ENCODE data around the gene TOMM20L.
A peak's percentile ranks its signal among the peaks of the same experiment; 100 is the strongest.

The TOMM20L gene

DNA sequence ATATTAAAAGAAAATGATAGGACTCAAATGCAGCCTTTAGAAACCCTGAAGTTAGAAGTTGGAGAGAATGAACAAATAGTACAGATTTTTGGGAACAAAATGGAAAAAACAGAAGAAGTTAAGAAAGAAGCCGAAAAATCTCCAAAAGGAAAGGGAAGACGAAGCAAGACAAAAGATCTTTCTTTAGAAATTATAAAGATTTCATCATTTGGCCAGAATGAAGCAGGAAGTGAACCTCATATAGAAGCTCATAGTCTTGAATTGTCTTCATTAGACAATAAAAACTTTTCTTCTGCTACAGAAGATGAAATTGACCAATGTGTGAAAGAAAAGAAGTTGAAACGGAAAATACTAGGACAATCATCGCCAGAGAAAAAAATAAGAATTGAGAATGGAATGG is 31.4 kb upstream of the TOMM20L start:
- DNase-seq (ENCODE audit: low read depth, low spot score) = no peak

DNA sequence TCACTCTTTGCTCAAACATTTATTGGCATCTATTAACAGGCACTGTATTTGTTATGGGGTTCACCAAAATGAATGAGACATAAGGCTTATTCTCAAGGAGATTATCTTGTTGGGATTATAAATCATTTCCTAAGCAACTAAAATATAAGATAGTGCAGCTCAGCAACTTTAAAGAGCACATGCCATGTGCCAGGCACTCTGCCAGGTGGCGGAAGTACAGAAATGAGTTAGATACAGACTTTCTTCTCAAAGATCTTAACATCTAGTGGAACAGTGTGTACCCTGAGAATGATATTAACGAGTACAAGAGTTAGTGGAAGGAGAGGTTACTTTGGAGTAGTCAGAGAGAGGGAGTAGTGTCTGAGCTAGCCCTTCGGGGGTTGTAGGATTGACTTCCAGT is 28.4 kb upstream of the TOMM20L start:
- TF ChIP-seq, protein P1, sequence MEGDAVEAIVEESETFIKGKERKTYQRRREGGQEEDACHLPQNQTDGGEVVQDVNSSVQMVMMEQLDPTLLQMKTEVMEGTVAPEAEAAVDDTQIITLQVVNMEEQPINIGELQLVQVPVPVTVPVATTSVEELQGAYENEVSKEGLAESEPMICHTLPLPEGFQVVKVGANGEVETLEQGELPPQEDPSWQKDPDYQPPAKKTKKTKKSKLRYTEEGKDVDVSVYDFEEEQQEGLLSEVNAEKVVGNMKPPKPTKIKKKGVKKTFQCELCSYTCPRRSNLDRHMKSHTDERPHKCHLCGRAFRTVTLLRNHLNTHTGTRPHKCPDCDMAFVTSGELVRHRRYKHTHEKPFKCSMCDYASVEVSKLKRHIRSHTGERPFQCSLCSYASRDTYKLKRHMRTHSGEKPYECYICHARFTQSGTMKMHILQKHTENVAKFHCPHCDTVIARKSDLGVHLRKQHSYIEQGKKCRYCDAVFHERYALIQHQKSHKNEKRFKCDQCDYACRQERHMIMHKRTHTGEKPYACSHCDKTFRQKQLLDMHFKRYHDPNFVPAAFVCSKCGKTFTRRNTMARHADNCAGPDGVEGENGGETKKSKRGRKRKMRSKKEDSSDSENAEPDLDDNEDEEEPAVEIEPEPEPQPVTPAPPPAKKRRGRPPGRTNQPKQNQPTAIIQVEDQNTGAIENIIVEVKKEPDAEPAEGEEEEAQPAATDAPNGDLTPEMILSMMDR (IDR thresholded peaks at IDR 0.05; ENCODE audit: low read depth, low read length) = no peak
- in situ Hi-C loops (cut with HindIII; ENCODE audit: low sequenced_read_pairs) = no loop called here
- no peak overlapping the region for H3K4me3 ChIP-seq (ENCODE audit: low read depth, low read length)
- no peak for DNase-seq (ENCODE audit: low read depth, low spot score)

More for the DNA sequence above, 31.4 kb upstream of the TOMM20L start:
- H3K4me3 ChIP-seq (ENCODE audit: low read depth, low read length) = no peak overlapping the region
- TF ChIP-seq, protein P1 (IDR thresholded peaks at IDR 0.05; ENCODE audit: low read depth, low read length) = no peak
- in situ Hi-C loops (cut with HindIII; ENCODE audit: low sequenced_read_pairs) = no loop called here

DNA sequence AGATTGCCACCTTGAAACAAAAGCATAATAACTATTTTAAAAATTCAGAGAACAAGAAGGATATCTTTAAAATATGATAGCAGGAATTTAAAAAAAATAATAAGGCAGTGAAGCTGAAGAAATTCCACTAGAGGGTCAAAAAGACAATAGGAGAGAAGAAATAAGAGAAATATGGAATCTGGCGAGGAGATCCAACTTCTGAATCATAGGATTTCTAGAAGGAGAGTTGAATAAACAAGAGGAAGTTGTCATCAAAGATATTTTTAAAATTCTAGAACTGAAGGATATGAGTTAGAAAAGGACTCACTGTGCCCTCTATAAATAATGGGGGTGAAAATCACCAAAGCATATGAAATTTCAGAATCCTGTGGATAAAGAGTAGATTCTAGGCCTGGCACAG is 26.8 kb upstream of the TOMM20L start:
- H3K4me3 ChIP-seq (ENCODE audit: low read depth, low read length) = no peak overlapping the region
- in situ Hi-C loops (cut with HindIII; ENCODE audit: low sequenced_read_pairs) = no loop called here
- DNase-seq (ENCODE audit: low read depth, low spot score) = no peak
- TF ChIP-seq, protein P1 (IDR thresholded peaks at IDR 0.05; ENCODE audit: low read depth, low read length) = no peak

DNA sequence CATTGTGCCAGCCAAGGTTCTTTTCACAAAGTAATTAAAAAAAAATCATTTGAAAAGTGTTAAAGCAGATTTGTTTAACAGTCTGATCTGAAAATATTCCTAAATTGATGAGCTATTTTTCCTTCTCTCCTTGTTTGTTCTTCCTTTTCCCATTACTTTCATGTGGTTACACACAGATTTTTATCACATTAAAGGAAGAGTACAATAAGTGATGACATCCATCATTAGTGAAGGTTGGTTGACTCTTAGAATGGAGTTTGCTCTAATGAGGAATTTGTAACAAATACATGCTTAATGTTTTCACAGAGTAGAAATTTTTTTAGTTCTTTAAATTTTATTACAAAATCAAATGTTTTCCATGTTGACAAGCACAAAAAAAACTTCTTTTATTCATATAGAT is 18.9 kb upstream of the TOMM20L start:
- TF ChIP-seq, protein P1 (IDR thresholded peaks at IDR 0.05; ENCODE audit: low read depth, low read length) = no peak
- no peak overlapping the region for H3K4me3 ChIP-seq (ENCODE audit: low read depth, low read length)
- in situ Hi-C loops (cut with HindIII; ENCODE audit: low sequenced_read_pairs) = no loop called here
- DNase-seq (ENCODE audit: low read depth, low spot score) = no peak

DNA sequence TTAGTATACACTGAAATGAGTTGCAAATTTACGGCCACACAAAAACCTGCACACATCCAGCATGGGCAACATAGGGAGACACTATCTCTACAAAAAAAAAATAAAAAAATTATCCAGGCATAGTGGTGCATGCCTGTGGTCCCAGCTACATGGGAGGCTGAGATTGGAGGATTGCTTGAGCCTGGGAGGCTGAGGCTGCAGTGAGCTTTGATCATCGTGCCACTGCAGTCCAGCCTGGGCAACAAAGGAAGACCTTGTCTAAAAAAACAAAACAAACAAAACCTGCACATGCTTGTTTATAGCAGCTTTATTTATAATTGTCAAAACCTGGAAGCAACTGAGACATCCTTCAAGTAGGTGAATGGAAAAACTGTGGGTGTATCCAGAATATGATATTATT is 4.9 kb upstream of the TOMM20L start:
- TF ChIP-seq, protein P1 (IDR thresholded peaks at IDR 0.05; ENCODE audit: low read depth, low read length) = no peak
- no peak overlapping the region for H3K4me3 ChIP-seq (ENCODE audit: low read depth, low read length)
- in situ Hi-C loops (cut with HindIII; ENCODE audit: low sequenced_read_pairs) = no loop called here

DNA sequence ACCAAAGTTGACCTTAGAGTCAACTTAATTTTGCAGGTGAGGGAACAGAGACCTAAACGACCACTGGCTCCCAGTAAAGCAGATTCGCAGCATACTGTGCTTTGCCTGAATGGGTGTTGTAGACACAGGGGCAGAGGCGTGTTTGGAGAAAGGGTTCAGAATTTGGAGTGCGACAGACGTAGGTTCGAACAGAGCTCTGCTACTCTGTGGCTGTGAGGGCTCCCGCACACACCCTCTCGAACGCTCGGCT is 243 bp upstream of the TOMM20L start:
- in situ Hi-C loops (cut with HindIII; ENCODE audit: low sequenced_read_pairs) = no loop called here
- TF ChIP-seq, protein P1 (IDR thresholded peaks at IDR 0.05; ENCODE audit: low read depth, low read length) = no peak

More for the DNA sequence above, 4.9 kb upstream of the TOMM20L start:
- no peak for DNase-seq (ENCODE audit: low read depth, low spot score)

DNA sequence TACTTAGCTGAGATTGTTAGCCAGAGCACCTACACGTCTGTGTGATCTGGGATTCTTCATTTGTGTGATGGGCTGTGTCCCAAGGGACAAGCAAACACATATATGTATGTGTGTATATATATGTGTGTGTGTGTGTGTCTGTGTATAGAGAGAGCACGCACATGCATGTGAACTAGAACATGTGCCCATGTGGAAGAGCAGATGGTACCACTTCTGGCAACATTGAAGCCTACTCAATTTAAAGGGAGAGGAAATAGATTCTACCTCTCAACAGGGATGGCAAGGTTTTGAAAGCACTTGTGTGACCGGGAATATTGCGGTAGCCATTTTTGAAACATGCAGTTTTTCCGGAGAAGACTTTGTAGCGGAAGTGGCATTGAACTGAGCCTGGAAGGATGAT is 1.4 kb downstream of the TOMM20L start:
- in situ Hi-C loops (cut with HindIII; ENCODE audit: low sequenced_read_pairs) = no loop called here
- TF ChIP-seq, protein P1 (IDR thresholded peaks at IDR 0.05; ENCODE audit: low read depth, low read length) = no peak
- no peak overlapping the region for H3K4me3 ChIP-seq (ENCODE audit: low read depth, low read length)
- no peak for DNase-seq (ENCODE audit: low read depth, low spot score)

More for the DNA sequence above, 243 bp upstream of the TOMM20L start:
- no peak for DNase-seq (ENCODE audit: low read depth, low spot score)
- H3K4me3 ChIP-seq (ENCODE audit: low read depth, low read length) = peak overlapping the region; percentile 35

Measured in astrocyte of the spinal cord (primary cell).